Right renal pelvis (tissue), 4 donors: ENCODE results near the gene ACOT8. TPM values are rescaled to one million over a fixed set of nuclear protein-coding genes. Genes with fewer than 3 reads are reported as not detected.

ENCODE experiments used
- DNase-seq, 4 donors: peaks; one replicate each; pipeline ENCODE4 v3.0.0-alpha.2; 2013; ENCODE audit warnings: low read depth in 4 of 4, low spot score in 3 of 4, missing footprints in 1 of 4
- polyA plus RNA-seq, 4 donors: library from polyadenylated mRNA; unstranded; fragments of 120-200 nt; gene quantifications; one replicate each; pipeline ENCODE4 v1.2.1, GENCODE V29; 2013; ENCODE audit not compliant: insufficient read length in 4 of 4

Gene ACOT8
- polyA plus RNA-seq, 4 donors: 23.2 to 28.9 (median 24.5) TPM

GRCh38 chr20:45859916-45860315 is 2.7 kb upstream of the ACOT8 start:
- peak in 1 of 4 donors; percentile 19 for DNase-seq

- no peak for DNase-seq
These were observed 657 bp upstream of the ACOT8 start for GRCh38 chr20:45857882-45858216.

- DNase-seq: no peak
These were observed 3.7 kb downstream of the ACOT8 start for GRCh38 chr20:45853484-45853883.

- DNase-seq: no peak
These were observed 4.9 kb downstream of the ACOT8 start for GRCh38 chr20:45852326-45852725.

GRCh38 chr20:45851501-45851900 is 5.7 kb downstream of the ACOT8 start:
- DNase-seq: no peak

GRCh38 chr20:45850926-45851325 is 6.3 kb downstream of the ACOT8 start:
- no peak for DNase-seq

GRCh38 chr20:45850238-45850637 is 7.0 kb downstream of the ACOT8 start:
- no peak for DNase-seq

GRCh38 chr20:45848969-45849582 is 8.1 kb downstream of the ACOT8 start:
- DNase-seq: no peak

- DNase-seq: no peak
These were observed 8.8 kb downstream of the ACOT8 start for GRCh38 chr20:45848421-45848820.

- no peak for DNase-seq
These were observed 11.7 kb downstream of the ACOT8 start for GRCh38 chr20:45845452-45845851.

GRCh38 chr20:45843506-45843905 is 13.7 kb downstream of the ACOT8 start:
- no peak for DNase-seq

- DNase-seq: no peak
These were observed 14.9 kb downstream of the ACOT8 start for GRCh38 chr20:45842169-45842812.

GRCh38 chr20:45841407-45842129 is 15.6 kb downstream of the ACOT8 start:
- DNase-seq: no peak

- DNase-seq: no peak
These were observed 16.4 kb downstream of the ACOT8 start for GRCh38 chr20:45840700-45841198.

GRCh38 chr20:45836841-45837240 is 20.4 kb downstream of the ACOT8 start:
- DNase-seq: no peak

- DNase-seq: no peak
These were observed 21.4 kb downstream of the ACOT8 start for GRCh38 chr20:45835825-45836224.

- DNase-seq: no peak
These were observed 21.8 kb downstream of the ACOT8 start for GRCh38 chr20:45835329-45835765.

GRCh38 chr20:45834797-45835161 is 22.4 kb downstream of the ACOT8 start:
- no peak for DNase-seq

GRCh38 chr20:45833883-45834796 is 23.1 kb downstream of the ACOT8 start:
- no peak for DNase-seq

GRCh38 chr20:45833030-45833882 is 23.9 kb downstream of the ACOT8 start, which contains the start of gene SNX21:
Gene SNX21 (plus strand): TSS chr20:45833799. CDS start chr20:45833920, 121 bp downstream.
- no peak for DNase-seq
